Smooth muscle cell (in vitro differentiated cells): ENCODE data around the gene PRSS33. TPM values are rescaled to one million over a fixed set of nuclear protein-coding genes. Genes with fewer than 3 reads are reported as not detected.

ENCODE experiments used
- DNase-seq: peaks from one replicate; lab custom pipeline; 2025; ENCODE audit not compliant: unreplicated experiment; lab: John Stamatoyannopoulos, UW
- H2AFZ ChIP-seq: fragments of 200-600 bp; sonication (generic); 2 replicates; pipeline ENCODE4 v1.6.0; 2016; ENCODE audit warnings: antibody characterized with exemption, low read depth, mild to moderate bottlenecking
- H3F3A ChIP-seq: fragments of 200-600 bp; sonication (generic); 2 replicates; pipeline ENCODE4 v1.6.0; 2017; ENCODE audit warnings: antibody characterized with exemption, low read depth
- H3K27ac ChIP-seq: fragments of 200-600 bp; sonication (generic); 2 replicates; pipeline ENCODE4 v1.5.1; 2016; ENCODE audit warnings: low read depth, mild to moderate bottlenecking
- H3K27me3 ChIP-seq: fragments of 200-600 bp; sonication (generic); 2 replicates; pipeline ENCODE4 v1.6.1; 2016; ENCODE audit warnings: low read depth, mild to moderate bottlenecking
- H3K36me3 ChIP-seq: fragments of 200-600 bp; sonication (generic); 2 replicates; pipeline ENCODE4 v1.5.1; 2016; ENCODE audit warnings: low read depth
- H3K4me1 ChIP-seq: fragments of 200-600 bp; sonication (generic); 2 replicates; pipeline ENCODE4 v1.5.1; 2016; ENCODE audit warnings: low read depth
- H3K4me2 ChIP-seq: fragments of 200-600 bp; sonication (generic); 2 replicates; pipeline ENCODE4 v1.6.0; 2016; ENCODE audit warnings: mild to moderate bottlenecking
- H3K4me3 ChIP-seq: fragments of 200-600 bp; sonication (generic); 2 replicates; pipeline ENCODE4 v1.5.1; 2016; ENCODE audit warnings: mild to moderate bottlenecking
- H3K79me2 ChIP-seq: fragments of 200-600 bp; sonication (generic); 2 replicates; pipeline ENCODE4 v1.6.0; 2016; ENCODE audit warnings: low read depth, mild to moderate bottlenecking
- H3K9ac ChIP-seq: fragments of 200-600 bp; sonication (generic); 2 replicates; pipeline ENCODE4 v1.6.0; 2016; ENCODE audit warnings: low read depth
- H3K9me3 ChIP-seq: fragments of 200-600 bp; sonication (generic); replicated peaks from 2 replicates; pipeline ENCODE4 v1.5.1; 2016; ENCODE audit warnings: low read depth
- H4K20me1 ChIP-seq: fragments of 200-600 bp; sonication (generic); 2 replicates; pipeline ENCODE4 v1.6.0; 2016; ENCODE audit warnings: low read depth
- WGBS: methylation state at CpG from one replicate; pipeline ENCODE4 v1.1.7; 2016; ENCODE audit warnings: low lambda C conversion rate; 5-methylcytosine and 5-hydroxymethylcytosine counted together
- polyA plus RNA-seq: library from polyadenylated mRNA; unstranded; fragments of >200 nt; fragmentation: Nextera tagmentation; extraction: Ambion mirVana; gene quantifications from 2 replicates; pipeline ENCODE4 v1.2.1, GENCODE V29; 2016
- total RNA-seq: library from RNA; depleted of rRNA; stranded (reverse); fragments of >200 nt; gene quantifications from 2 replicates; pipeline ENCODE4 v1.2.3, GENCODE V29; 2014
- TF ChIP-seq, protein P1 (sequence below): fragments of 200-600 bp; sonication (generic); IDR thresholded peaks from 2 replicates; pipeline ENCODE4 v1.5.1; 2017; ENCODE audit warnings: borderline replicate concordance, mild to moderate bottlenecking, antibody characterized with exemption; ENCODE audit not compliant: insufficient read depth, poor library complexity, severe bottlenecking

PRSS33 gene
- total and polyA plus RNA-seq, 2 experiments from 2014 or later: not detected

DNA sequence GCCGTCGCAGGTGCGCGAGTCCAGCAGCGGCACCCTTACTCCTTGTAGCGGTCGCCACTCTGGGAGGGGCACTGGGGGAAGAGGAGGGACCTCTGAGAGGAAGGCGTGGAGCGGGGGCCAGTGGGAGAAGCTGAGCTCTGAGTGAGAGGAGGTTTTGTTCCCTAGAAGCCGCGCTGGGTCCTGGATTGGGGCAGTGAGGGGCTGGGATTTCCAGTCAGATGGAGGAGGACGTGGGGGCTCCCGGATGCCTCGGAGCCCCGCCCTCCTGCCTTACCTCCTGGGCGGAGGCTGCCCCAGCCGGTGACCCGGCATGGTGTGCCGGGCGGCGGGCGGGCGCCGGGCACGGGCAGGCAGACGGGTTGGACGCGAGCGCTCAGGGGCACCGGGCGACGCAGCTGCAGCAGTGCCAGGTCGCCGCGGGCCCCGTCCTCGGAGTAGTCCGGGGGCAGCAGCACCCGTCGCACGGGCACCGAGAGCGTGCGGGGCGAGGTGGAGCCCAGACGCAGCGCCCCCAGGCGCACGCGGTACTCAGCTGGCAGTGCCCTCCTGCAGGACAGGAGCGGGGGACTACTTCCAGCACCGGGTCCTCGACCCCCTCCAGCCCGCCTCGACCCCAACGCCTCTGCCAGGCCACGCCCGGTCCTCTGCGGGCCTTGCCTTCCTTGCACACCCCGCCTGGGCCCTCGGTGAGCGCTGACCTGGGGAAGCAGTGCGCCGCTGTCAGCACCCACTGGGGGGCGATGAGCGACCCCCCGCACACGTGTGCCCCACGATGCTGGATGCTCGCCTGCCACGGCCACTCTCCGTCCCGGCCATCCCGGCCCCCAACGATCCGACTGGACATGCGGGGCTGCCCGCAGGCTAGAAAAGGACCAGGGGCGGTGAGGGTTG is 2.0 kb downstream of the PRSS33 start:
- 93% methylated on average over 75 of the region's 79 CpGs for WGBS
- Histone ChIP-seq H3K27ac (no peak overlapping the region), H3K79me2 (no peaks in the 10 kb centered on the region), H3K27me3 (peaks cover 10% of the 10 kb centered on the region), H4K20me1 (no peaks in the 10 kb centered on the region), H3K4me3 (no peak overlapping the region), H3K9ac (no peak overlapping the region), H3K36me3 (no peaks in the 10 kb centered on the region), H3K4me2 (no peak overlapping the region), H2AFZ (no peak overlapping the region), H3K4me1 (no peaks in the 10 kb centered on the region), H3K9me3 (no peaks in the 10 kb centered on the region), H3F3A (no peaks in the 10 kb centered on the region)
- no peak for DNase-seq
- TF ChIP-seq, protein P1, sequence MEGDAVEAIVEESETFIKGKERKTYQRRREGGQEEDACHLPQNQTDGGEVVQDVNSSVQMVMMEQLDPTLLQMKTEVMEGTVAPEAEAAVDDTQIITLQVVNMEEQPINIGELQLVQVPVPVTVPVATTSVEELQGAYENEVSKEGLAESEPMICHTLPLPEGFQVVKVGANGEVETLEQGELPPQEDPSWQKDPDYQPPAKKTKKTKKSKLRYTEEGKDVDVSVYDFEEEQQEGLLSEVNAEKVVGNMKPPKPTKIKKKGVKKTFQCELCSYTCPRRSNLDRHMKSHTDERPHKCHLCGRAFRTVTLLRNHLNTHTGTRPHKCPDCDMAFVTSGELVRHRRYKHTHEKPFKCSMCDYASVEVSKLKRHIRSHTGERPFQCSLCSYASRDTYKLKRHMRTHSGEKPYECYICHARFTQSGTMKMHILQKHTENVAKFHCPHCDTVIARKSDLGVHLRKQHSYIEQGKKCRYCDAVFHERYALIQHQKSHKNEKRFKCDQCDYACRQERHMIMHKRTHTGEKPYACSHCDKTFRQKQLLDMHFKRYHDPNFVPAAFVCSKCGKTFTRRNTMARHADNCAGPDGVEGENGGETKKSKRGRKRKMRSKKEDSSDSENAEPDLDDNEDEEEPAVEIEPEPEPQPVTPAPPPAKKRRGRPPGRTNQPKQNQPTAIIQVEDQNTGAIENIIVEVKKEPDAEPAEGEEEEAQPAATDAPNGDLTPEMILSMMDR: no peak

DNA sequence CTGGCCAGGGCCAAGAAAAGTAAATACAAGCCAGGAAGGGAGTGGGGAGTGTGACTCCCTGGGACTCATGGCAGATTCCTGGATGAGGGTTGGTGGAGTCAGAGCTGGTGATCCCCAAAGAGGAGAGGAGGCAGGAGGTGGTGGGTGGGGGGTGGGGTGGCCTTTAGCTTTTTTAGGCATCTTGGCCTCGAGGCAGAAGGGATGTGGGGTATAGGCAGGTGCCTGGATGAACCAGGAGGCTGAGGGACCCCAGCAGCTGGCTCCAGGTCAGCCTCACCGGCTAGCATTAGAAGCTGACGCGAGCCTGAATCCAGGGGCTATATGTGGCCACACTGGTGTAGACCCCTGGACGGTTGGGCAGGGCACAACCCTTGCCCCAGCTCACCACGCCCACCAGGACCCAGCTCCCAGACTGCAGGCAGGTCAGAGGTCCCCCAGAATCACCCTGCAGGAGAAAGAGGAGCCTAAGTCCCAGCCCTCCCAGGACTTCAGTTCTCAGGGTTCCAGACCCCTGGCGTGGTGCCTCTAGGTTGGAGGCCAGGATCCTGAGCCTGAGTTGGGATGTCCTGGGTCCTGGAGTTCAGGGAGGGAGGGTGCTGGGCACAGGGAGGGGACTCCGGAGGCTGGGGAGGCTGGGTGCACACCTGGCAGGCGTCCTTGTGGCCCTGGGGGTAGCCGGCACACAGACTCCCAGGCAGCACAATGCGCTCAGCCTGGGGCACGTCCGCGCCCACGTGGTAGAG is 2.8 kb downstream of the PRSS33 start:
- H3K27ac ChIP-seq: no peak overlapping the region
- H3K4me3 ChIP-seq: no peak overlapping the region
- no peaks in the 10 kb centered on the region for H3F3A ChIP-seq
- H3K9me3 ChIP-seq: no peaks in the 10 kb centered on the region
- WGBS: 90% methylated on average over 15 of the region's 15 CpGs
- no peak overlapping the region for H3K9ac ChIP-seq
- TF ChIP-seq, protein P1: no peak
- H4K20me1 ChIP-seq: no peaks in the 10 kb centered on the region
- peaks cover 4% of the 10 kb centered on the region for H3K27me3 ChIP-seq
- DNase-seq: no peak
- no peak overlapping the region for H2AFZ ChIP-seq
- no peaks in the 10 kb centered on the region for H3K36me3 ChIP-seq
- no peak overlapping the region for H3K4me2 ChIP-seq
- H3K79me2 ChIP-seq: no peaks in the 10 kb centered on the region
- H3K4me1 ChIP-seq: no peaks in the 10 kb centered on the region

DNA sequence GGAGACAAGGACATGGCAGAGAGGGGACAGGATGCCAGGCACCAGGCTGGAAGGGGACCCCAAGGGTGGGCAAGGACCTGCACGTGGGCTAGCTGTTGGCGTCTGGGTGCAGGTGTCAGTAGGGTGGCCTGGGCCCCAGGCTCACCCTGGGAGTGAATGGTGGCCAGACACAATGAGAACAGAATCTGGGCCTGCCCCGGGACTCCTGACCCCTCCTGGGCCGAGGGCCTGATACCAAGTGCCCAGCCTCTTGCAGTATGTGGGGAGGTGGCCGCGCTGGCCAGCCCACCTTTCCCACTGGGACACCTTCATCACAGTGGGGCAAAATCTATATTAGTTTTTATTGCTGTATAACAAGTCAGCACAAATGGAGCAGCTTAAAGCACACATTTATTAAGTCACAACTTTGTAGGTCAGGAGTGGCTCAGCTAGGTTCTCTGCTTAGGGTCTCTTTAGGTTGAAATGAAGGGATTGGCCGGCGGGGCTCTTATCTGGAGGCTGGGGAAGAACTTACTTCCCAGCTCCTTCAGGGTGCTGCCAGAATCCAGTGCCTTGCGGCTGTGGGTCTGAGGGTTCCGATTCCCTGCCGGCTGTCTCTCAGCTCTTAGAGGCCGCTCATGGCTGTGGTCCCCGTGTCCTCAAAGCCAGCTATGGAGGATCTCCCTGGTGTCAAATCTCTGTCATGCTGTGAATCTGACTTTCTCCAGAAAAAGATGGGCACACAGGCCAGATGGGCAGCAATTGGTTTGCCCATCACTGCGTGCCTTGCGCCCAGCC is 3.6 kb downstream of the PRSS33 start:
- WGBS: 93% methylated on average over 15 of the region's 15 CpGs
- Histone ChIP-seq H3K36me3 (no peaks in the 10 kb centered on the region), H4K20me1 (no peaks in the 10 kb centered on the region), H3K4me1 (peaks cover 2% of the 10 kb centered on the region), H3F3A (peaks cover under 1% of the 10 kb centered on the region), H3K27ac (no peak overlapping the region), H3K9me3 (no peaks in the 10 kb centered on the region), H3K79me2 (peaks cover 3% of the 10 kb centered on the region), H3K4me3 (no peak overlapping the region), H3K27me3 (no peaks in the 10 kb centered on the region), H3K9ac (no peak overlapping the region), H2AFZ (no peak overlapping the region), H3K4me2 (no peak overlapping the region)
- DNase-seq: no peak
- TF ChIP-seq, protein P1: no peak
